C4-2B (cell line): ENCODE results near the gene GUSB.

Experiments used
- ZFX ChIP-seq: fragments of 450-650 bp; IDR thresholded peaks from 2 replicates; pipeline ENCODE4 v1.6.1; 2017
- TF ChIP-seq, protein P1 (sequence below): fragments of 450-650 bp; conservative IDR thresholded peaks from 2 replicates; pipeline ENCODE4 v1.5.1; 2017; ENCODE audit warnings: mild to moderate bottlenecking

DNA sequence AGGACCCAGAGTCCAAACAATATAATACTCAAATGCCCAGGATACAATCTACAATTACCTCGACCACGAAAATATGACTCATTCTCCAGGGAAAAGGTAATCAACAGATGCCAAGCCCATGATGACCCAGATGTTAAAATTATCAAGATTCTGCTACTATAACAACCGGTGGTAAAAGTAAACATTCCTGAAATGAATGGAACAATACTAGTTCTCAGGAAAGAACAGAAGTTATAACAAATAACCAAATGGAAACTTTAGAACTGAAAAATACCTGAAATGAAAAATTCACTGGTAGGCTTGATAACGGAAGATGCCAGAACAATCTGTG is 34.1 kb upstream of the GUSB start:
- TF ChIP-seq, protein P1, sequence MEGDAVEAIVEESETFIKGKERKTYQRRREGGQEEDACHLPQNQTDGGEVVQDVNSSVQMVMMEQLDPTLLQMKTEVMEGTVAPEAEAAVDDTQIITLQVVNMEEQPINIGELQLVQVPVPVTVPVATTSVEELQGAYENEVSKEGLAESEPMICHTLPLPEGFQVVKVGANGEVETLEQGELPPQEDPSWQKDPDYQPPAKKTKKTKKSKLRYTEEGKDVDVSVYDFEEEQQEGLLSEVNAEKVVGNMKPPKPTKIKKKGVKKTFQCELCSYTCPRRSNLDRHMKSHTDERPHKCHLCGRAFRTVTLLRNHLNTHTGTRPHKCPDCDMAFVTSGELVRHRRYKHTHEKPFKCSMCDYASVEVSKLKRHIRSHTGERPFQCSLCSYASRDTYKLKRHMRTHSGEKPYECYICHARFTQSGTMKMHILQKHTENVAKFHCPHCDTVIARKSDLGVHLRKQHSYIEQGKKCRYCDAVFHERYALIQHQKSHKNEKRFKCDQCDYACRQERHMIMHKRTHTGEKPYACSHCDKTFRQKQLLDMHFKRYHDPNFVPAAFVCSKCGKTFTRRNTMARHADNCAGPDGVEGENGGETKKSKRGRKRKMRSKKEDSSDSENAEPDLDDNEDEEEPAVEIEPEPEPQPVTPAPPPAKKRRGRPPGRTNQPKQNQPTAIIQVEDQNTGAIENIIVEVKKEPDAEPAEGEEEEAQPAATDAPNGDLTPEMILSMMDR: no peak
- TF ChIP-seq ZFX: no peak
